Diencephalon (tissue), 1 donor: ENCODE results near the gene HSCB. TPM values are rescaled to one million over a fixed set of nuclear protein-coding genes. Genes with fewer than 3 reads are reported as not detected.

Experiments
- total RNA-seq: library from RNA; depleted of rRNA; stranded (reverse); fragments of >200 nt; gene quantifications from one replicate; pipeline ENCODE4 v1.2.3, GENCODE V29; 2014

Gene HSCB, protein sequence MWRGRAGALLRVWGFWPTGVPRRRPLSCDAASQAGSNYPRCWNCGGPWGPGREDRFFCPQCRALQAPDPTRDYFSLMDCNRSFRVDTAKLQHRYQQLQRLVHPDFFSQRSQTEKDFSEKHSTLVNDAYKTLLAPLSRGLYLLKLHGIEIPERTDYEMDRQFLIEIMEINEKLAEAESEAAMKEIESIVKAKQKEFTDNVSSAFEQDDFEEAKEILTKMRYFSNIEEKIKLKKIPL
- 6.9 TPM for total RNA-seq

DNA sequence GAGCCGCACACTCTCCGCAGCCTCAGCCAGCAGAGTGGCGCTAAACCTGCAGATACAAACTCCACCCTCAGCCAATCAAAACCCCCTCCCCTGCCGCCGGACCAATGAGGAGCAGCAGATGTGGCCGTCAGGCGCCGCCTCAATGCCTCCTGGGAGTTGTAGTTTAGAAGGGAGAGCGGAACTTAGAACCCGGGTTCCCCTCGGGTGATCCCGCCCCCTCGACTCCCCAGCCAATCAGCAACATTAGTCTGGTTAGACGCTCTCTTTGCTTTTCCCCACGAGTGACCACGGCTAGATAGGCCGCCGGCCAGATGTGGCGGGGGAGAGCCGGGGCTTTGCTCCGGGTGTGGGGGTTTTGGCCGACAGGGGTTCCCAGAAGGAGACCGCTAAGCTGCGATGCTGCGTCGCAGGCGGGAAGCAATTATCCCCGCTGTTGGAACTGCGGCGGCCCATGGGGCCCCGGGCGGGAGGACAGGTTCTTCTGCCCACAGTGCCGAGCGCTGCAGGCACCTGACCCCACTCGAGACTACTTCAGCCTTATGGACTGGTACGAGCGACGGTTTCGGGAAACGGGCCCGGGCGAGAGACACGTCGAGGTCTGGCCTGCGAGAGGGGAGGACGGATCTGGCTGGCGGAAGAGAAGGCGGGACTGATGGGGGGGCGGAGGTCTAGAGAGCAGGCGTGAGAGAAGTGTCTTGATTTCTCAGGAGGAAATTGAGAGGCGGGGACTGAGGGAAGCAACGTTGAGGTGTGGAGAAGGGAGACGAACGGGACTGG lies at the start of gene HSCB, which contains the start of gene CHEK2:
Gene HSCB (plus strand): TSS at position 255 of the 777 bp plus-strand sequence. CDS start 57 bp downstream, at position 312.
Gene CHEK2 (minus strand): TSS at position 36 of the 777 bp plus-strand sequence. CDS start 7,099 bp downstream, outside the sequence.

DNA sequence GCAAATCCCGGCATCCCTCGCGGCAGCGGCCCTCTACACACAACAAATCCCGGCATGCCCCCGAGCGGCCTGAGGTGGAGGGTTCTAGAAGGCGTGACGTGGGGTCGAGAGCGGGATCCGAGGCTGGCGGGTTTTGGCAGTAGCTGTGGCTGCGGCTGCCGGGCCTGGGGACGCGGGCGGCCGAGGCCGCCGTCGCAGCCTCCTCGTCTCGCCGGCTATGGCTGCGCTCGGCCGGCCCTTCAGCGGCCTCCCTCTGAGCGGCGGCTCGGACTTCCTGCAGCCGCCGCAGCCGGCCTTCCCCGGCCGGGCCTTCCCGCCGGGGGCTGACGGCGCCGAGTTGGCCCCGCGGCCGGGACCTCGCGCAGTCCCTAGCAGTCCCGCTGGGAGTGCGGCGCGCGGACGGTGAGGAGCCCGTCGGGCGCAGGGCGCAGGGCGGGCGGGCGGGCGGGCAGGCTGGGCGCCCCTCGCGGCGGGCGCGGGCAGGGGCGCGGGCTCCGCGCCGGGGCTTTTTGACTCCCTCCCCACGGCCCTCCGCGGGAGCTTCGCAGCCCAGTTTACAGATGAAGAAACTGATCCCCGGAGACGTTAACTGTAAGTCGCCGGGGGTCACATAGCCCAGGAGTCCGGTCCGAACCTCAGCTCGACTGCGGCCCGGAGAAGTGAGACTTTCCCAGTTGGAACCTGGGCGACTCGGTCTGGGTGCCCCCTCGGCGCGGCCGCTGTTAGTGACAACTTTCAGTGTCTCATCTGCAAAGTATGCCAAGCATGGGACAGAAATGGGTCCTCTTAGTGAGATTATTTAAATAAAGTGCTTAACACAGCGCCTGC lies 31.0 kb downstream of the HSCB start, which contains the start of gene CCDC117:
Gene CCDC117 (plus strand): TSS at position 63 of the 828 bp plus-strand sequence. CDS start 155 bp downstream, at position 218.

DNA sequence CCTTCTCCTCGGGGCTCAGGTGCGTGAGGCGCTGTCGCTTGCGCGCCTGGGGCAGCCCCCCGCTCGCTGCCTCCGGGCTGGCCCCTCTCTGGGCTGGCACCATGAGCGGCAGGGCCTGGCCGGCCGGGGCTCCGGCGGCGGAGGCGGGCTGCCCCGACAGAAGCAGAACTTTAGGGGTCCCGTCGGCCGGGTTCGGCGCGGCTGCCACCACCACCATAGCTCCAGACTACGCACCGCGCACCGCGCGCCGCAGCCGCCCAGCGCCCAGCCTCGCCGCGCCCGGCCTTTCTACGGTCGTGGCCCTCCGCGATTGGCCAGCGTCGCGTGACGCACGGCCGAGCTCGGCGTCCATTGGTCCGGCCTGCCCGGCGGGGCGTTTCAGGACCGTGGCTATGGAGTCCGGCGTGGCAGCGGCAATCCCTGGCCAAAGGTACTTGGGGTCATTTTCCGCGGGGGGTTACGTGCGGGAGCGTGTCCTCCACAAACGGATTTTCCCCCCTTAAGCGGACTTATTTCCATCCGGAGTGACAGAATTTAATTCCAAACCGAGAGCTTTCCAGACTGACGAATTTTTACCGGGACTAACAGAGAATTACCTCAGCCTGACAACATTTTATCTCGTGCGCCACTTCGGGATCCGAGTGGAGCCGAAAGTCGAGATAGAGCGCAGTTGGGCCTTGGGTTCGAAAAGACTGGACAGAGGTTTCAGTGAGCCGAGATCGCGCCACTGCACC lies 58.6 kb downstream of the HSCB start, which contains the start of gene XBP1:
Gene XBP1 (minus strand): TSS at position 262 of the 734 bp plus-strand sequence.

Other genes with a start within 250 kb of the HSCB start
- 33.7 TPM for gene TTC28, start 62.2 kb upstream of the HSCB start, total RNA-seq
- gene CHEK2, start 219 bp upstream of the HSCB start, total RNA-seq = 7.4 TPM
- gene CCDC117, start 30.7 kb downstream of the HSCB start, total RNA-seq = 23.3 TPM
- 53.3 TPM for gene XBP1, start 58.5 kb downstream of the HSCB start, total RNA-seq
- gene ZNRF3, start 141.5 kb downstream of the HSCB start, total RNA-seq = 12.7 TPM